HEK293T (cell line): ENCODE data around the gene STEAP1.

ENCODE experiments used
- ARNT ChIP-seq: fragments of 450-650 bp; IDR thresholded peaks from 2 replicates; pipeline ENCODE4 v1.6.1; 2017; ENCODE audit warnings: mild to moderate bottlenecking
- BHLHE40 ChIP-seq: fragments of 450-650 bp; IDR thresholded peaks from 2 replicates; pipeline ENCODE4 v1.6.1; 2016; ENCODE audit warnings: mild to moderate bottlenecking, moderate library complexity, borderline replicate concordance
- FOXK2 ChIP-seq: fragments of 450-650 bp; IDR thresholded peaks from 2 replicates; pipeline ENCODE4 v1.6.1; 2016; ENCODE audit warnings: mild to moderate bottlenecking
- FOXM1 ChIP-seq: fragments of 450-650 bp; IDR thresholded peaks from 2 replicates; pipeline ENCODE4 v1.6.1; 2017; ENCODE audit warnings: mild to moderate bottlenecking, borderline replicate concordance
- LEF1 ChIP-seq: fragments of 450-650 bp; IDR thresholded peaks from 2 replicates; pipeline ENCODE4 v1.6.1; 2017; ENCODE audit warnings: mild to moderate bottlenecking, borderline replicate concordance
- NFRKB ChIP-seq: fragments of 450-650 bp; IDR thresholded peaks from 2 replicates; pipeline ENCODE4 v1.6.1; 2016; ENCODE audit warnings: mild to moderate bottlenecking, moderate library complexity
- PKNOX1 ChIP-seq: fragments of 450-650 bp; IDR thresholded peaks from 2 replicates; pipeline ENCODE4 v1.6.1; 2016
- TARDBP ChIP-seq: fragments of 450-650 bp; IDR thresholded peaks from 2 replicates; pipeline ENCODE4 v1.6.1; 2016
- ZNF384 ChIP-seq: fragments of 450-650 bp; IDR thresholded peaks from 2 replicates; pipeline ENCODE4 v1.6.1; 2016

- no peak for TF ChIP-seq NFRKB
- TF ChIP-seq FOXM1, result no peak
- no peak for TF ChIP-seq TARDBP
- no peak for TF ChIP-seq PKNOX1
- TF ChIP-seq ARNT, result no peak
- no peak for TF ChIP-seq LEF1
- no peak for TF ChIP-seq BHLHE40
- TF ChIP-seq ZNF384, result no peak
- no peak for TF ChIP-seq FOXK2
Measured at GRCh38 chr7:90209776-90210175, 55.5 kb downstream of the STEAP1 start.
